ENCODE results near the gene SYCN.

SYCN gene

GRCh38 chr19:39171479-39172465, 32.3 kb downstream of the SYCN start:
- no peak for DNase-seq (ENCODE audit: low read depth in 2 of 2)

GRCh38 chr19:39170386-39171231, 33.5 kb downstream of the SYCN start:
- DNase-seq (ENCODE audit: low read depth in 2 of 2): no peak

- DNase-seq (ENCODE audit: low read depth in 2 of 2): no peak
These were observed 34.8 kb downstream of the SYCN start for GRCh38 chr19:39169143-39169810.

GRCh38 chr19:39168258-39169142, 35.6 kb downstream of the SYCN start:
- no peak for DNase-seq (ENCODE audit: low read depth in 2 of 2)

GRCh38 chr19:39167461-39168257, 36.4 kb downstream of the SYCN start:
- no peak for DNase-seq (ENCODE audit: low read depth in 2 of 2)

GRCh38 chr19:39166571-39167391, 37.3 kb downstream of the SYCN start:
- DNase-seq (ENCODE audit: low read depth in 2 of 2): no peak

GRCh38 chr19:39165857-39166256, 38.2 kb downstream of the SYCN start:
- no peak for DNase-seq (ENCODE audit: low read depth in 2 of 2)

GRCh38 chr19:39164289-39164688, 39.8 kb downstream of the SYCN start:
- DNase-seq (ENCODE audit: low read depth in 2 of 2): no peak

GRCh38 chr19:39163621-39164020, 40.4 kb downstream of the SYCN start:
- no peak for DNase-seq (ENCODE audit: low read depth in 2 of 2)

GRCh38 chr19:39162441-39163043, 41.5 kb downstream of the SYCN start:
- no peak for DNase-seq (ENCODE audit: low read depth in 2 of 2)

- no peak for DNase-seq (ENCODE audit: low read depth in 2 of 2)
These were observed 43.0 kb downstream of the SYCN start for GRCh38 chr19:39160889-39161672.

- no peak for DNase-seq (ENCODE audit: low read depth in 2 of 2)
These were observed 43.6 kb downstream of the SYCN start for GRCh38 chr19:39160523-39160861.

GRCh38 chr19:39158646-39159260, 45.3 kb downstream of the SYCN start:
- no peak for DNase-seq (ENCODE audit: low read depth in 2 of 2)

- DNase-seq (ENCODE audit: low read depth in 2 of 2): no peak
These were observed 46.1 kb downstream of the SYCN start for GRCh38 chr19:39157997-39158389.

GRCh38 chr19:39157275-39157996, 46.6 kb downstream of the SYCN start:
- DNase-seq (ENCODE audit: low read depth in 2 of 2): no peak

GRCh38 chr19:39156326-39157230, 47.5 kb downstream of the SYCN start:
- DNase-seq (ENCODE audit: low read depth in 2 of 2): no peak

All from stimulated activated CD8-positive, alpha-beta memory T cell treated with anti-CD3 and anti-CD28 coated beads, Interleukin-2, amount 100 ng/mL, for 48 hours (primary cell).